SK-N-SH treated with all-trans-retinoic acid at 6 μM for 48 hours (cell line): Measurements from ENCODE around the gene PTPN1.

Experiments
- ARNTL ChIP-seq: fragments of 450-650 bp; formaldehyde crosslinking; IDR thresholded peaks from 2 replicates; pipeline ENCODE4 v1.5.0; 2020; ENCODE audit warnings: low read depth, mild to moderate bottlenecking, moderate library complexity, borderline replicate concordance
- BACH2 ChIP-seq: fragments of 250-450 bp; sonication (Bioruptor Pico); IDR thresholded peaks from 2 replicates; pipeline ENCODE4 v1.9.0; 2021; ENCODE audit warnings: mild to moderate bottlenecking, borderline replicate concordance
- CSDC2 ChIP-seq: fragments of 250-450 bp; sonication (Bioruptor Pico); IDR thresholded peaks from 2 replicates; pipeline ENCODE4 v1.5.0; 2020; ENCODE audit warnings: mild to moderate bottlenecking, moderate library complexity
- OSR1 ChIP-seq: fragments of 250-450 bp; sonication (Bioruptor Pico); IDR thresholded peaks from 2 replicates; pipeline ENCODE4 v1.8.0; 2022; ENCODE audit warnings: moderate library complexity, mild to moderate bottlenecking, inconsistent platforms
- SNAI2 ChIP-seq: fragments of 250-450 bp; sonication (Bioruptor Pico); IDR thresholded peaks from 2 replicates; pipeline ENCODE4 v1.5.0; 2020; ENCODE audit warnings: mild to moderate bottlenecking, moderate library complexity
- TCF4 ChIP-seq: fragments of 250-450 bp; sonication (Bioruptor Pico); IDR thresholded peaks from 2 replicates; pipeline ENCODE4 v1.8.0; 2021; ENCODE audit warnings: mild to moderate bottlenecking, moderate library complexity, borderline replicate concordance
- TOX ChIP-seq: fragments of 250-450 bp; sonication (Bioruptor Pico); IDR thresholded peaks from 2 replicates; pipeline ENCODE4 v1.8.0; 2021; ENCODE audit warnings: mild to moderate bottlenecking, moderate library complexity, borderline replicate concordance
- ZFP3 ChIP-seq: fragments of 250-450 bp; sonication (Bioruptor Pico); IDR thresholded peaks from 2 replicates; pipeline ENCODE4 v1.5.0; 2020; ENCODE audit warnings: mild to moderate bottlenecking, moderate library complexity
- ZFP30 ChIP-seq: fragments of 450-650 bp; formaldehyde crosslinking; IDR thresholded peaks from 2 replicates; pipeline ENCODE4 v1.5.0; 2022; ENCODE audit warnings: mild to moderate bottlenecking, moderate library complexity
- ZNF565 ChIP-seq: fragments of 450-650 bp; formaldehyde crosslinking; conservative IDR thresholded peaks from 2 replicates; pipeline ENCODE4 v1.5.0; 2020; ENCODE audit warnings: low read depth, mild to moderate bottlenecking, moderate library complexity
- TF ChIP-seq, protein P1 (sequence below): fragments of 250-450 bp; sonication (Bioruptor Pico); IDR thresholded peaks from 2 replicates; pipeline ENCODE4 v1.8.0; 2021; ENCODE audit warnings: low read depth, mild to moderate bottlenecking, moderate library complexity, borderline replicate concordance
- TF ChIP-seq, protein P2 (sequence below): fragments of 250-450 bp; sonication (Bioruptor Pico); IDR thresholded peaks from 2 replicates; pipeline ENCODE4 v1.5.1; 2021; ENCODE audit warnings: mild to moderate bottlenecking, moderate library complexity
- TF ChIP-seq, protein P3 (sequence below): fragments of 250-450 bp; sonication (Bioruptor Pico); IDR thresholded peaks from 2 replicates; pipeline ENCODE4 v1.5.0; 2020; ENCODE audit warnings: mild to moderate bottlenecking, moderate library complexity
- TF ChIP-seq, protein P4 (sequence below): fragments of 250-450 bp; sonication (Bioruptor Pico); IDR thresholded peaks from 2 replicates; pipeline ENCODE4 v1.8.0; 2020; ENCODE audit warnings: mild to moderate bottlenecking, moderate library complexity, borderline replicate concordance

DNA sequence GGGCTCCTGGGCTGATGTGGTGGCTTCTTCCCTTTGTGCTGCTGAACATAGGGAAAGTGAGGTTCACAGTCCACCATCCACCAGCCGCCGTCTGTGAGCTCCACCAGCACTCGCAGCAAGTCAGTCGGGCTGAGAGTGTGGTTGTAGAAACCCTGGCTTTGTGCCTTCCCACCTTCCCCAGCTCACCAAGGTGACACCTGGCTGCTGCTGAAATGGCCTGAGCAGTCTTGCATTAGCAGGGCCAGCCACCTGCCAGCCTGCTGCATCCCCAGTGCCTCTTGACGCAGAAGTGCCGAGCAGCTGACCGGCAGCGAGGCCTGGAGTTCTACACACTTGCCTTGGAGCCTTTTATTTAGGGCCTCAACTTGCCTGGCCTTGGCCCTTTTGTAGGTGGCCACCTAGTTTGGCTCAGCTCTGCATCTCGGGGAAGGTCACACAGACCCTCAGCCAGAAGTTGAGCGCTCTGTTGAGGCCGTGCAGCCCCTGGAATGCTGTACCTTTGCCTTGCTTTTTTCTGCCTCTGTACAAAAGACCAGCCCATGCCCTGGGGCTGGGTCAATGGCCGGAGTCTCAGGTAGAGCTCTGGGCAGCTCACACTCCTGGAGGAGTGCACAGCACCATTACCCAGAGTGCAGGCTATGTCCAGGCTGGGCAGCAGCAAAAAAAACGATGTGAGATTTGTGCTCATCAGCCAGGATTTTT, 76.5 kb downstream of the PTPN1 start:
- TF ChIP-seq SNAI2 (no peak), TOX (no peak), ZFP30 (CRISPR knock-in tag) (no peak), BACH2 (no peak), CSDC2 (CRISPR knock-in tag) (no peak), ZFP3 (CRISPR knock-in tag) (no peak), TCF4 (CRISPR knock-in tag) (no peak), OSR1 (CRISPR knock-in tag) (no peak), ARNTL (no peak), ZNF565 (CRISPR knock-in tag) (no peak)
- TF ChIP-seq, protein P1, sequence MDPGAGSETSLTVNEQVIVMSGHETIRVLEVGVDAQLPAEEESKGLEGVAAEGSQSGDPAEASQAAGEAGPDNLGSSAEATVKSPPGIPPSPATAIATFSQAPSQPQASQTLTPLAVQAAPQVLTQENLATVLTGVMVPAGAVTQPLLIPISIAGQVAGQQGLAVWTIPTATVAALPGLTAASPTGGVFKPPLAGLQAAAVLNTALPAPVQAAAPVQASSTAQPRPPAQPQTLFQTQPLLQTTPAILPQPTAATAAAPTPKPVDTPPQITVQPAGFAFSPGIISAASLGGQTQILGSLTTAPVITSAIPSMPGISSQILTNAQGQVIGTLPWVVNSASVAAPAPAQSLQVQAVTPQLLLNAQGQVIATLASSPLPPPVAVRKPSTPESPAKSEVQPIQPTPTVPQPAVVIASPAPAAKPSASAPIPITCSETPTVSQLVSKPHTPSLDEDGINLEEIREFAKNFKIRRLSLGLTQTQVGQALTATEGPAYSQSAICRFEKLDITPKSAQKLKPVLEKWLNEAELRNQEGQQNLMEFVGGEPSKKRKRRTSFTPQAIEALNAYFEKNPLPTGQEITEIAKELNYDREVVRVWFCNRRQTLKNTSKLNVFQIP (CRISPR knock-in tag), result no peak
- TF ChIP-seq, protein P2, sequence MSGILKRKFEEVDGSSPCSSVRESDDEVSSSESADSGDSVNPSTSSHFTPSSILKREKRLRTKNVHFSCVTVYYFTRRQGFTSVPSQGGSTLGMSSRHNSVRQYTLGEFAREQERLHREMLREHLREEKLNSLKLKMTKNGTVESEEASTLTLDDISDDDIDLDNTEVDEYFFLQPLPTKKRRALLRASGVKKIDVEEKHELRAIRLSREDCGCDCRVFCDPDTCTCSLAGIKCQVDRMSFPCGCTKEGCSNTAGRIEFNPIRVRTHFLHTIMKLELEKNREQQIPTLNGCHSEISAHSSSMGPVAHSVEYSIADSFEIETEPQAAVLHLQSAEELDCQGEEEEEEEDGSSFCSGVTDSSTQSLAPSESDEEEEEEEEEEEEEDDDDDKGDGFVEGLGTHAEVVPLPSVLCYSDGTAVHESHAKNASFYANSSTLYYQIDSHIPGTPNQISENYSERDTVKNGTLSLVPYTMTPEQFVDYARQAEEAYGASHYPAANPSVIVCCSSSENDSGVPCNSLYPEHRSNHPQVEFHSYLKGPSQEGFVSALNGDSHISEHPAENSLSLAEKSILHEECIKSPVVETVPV (CRISPR knock-in tag), result no peak
- TF ChIP-seq, protein P3, sequence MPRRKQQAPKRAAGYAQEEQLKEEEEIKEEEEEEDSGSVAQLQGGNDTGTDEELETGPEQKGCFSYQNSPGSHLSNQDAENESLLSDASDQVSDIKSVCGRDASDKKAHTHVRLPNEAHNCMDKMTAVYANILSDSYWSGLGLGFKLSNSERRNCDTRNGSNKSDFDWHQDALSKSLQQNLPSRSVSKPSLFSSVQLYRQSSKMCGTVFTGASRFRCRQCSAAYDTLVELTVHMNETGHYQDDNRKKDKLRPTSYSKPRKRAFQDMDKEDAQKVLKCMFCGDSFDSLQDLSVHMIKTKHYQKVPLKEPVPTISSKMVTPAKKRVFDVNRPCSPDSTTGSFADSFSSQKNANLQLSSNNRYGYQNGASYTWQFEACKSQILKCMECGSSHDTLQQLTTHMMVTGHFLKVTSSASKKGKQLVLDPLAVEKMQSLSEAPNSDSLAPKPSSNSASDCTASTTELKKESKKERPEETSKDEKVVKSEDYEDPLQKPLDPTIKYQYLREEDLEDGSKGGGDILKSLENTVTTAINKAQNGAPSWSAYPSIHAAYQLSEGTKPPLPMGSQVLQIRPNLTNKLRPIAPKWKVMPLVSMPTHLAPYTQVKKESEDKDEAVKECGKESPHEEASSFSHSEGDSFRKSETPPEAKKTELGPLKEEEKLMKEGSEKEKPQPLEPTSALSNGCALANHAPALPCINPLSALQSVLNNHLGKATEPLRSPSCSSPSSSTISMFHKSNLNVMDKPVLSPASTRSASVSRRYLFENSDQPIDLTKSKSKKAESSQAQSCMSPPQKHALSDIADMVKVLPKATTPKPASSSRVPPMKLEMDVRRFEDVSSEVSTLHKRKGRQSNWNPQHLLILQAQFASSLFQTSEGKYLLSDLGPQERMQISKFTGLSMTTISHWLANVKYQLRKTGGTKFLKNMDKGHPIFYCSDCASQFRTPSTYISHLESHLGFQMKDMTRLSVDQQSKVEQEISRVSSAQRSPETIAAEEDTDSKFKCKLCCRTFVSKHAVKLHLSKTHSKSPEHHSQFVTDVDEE (CRISPR knock-in tag), result no peak
- TF ChIP-seq, protein P4, sequence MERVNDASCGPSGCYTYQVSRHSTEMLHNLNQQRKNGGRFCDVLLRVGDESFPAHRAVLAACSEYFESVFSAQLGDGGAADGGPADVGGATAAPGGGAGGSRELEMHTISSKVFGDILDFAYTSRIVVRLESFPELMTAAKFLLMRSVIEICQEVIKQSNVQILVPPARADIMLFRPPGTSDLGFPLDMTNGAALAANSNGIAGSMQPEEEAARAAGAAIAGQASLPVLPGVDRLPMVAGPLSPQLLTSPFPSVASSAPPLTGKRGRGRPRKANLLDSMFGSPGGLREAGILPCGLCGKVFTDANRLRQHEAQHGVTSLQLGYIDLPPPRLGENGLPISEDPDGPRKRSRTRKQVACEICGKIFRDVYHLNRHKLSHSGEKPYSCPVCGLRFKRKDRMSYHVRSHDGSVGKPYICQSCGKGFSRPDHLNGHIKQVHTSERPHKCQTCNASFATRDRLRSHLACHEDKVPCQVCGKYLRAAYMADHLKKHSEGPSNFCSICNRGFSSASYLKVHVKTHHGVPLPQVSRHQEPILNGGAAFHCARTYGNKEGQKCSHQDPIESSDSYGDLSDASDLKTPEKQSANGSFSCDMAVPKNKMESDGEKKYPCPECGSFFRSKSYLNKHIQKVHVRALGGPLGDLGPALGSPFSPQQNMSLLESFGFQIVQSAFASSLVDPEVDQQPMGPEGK (CRISPR knock-in tag), result no peak
